GM12874 (cell line): ENCODE data around the gene EIF2S1.

Experiments used
- TF ChIP-seq, protein P1 (sequence below): IDR thresholded peaks from 2 replicates; pipeline ENCODE4 v1.5.1; 2011; ENCODE audit warnings: low read depth, mild to moderate bottlenecking, control low read depth, low read length, moderate library complexity; ENCODE audit not compliant: insufficient read depth

EIF2S1 gene

DNA sequence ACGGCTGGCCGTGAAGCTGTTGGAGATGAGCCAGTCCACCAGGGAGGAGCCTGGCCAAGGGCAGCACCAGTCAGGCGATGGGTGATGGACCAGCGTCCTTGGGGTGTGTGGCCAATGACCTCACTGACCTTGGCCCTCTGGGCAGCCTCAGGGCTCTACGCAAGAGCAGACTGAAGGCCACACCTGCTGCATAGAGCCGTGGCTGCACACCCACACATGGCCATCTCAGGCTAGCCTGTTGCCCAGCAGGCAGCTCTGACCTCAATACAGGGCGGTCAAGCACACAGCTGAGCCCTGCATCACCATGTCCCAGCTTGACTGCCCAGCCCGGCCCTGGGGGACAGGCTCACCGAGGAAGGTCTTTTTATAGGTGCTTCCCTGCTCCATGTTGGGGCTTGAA, 32.7 kb downstream of the EIF2S1 start:
- TF ChIP-seq, protein P1, sequence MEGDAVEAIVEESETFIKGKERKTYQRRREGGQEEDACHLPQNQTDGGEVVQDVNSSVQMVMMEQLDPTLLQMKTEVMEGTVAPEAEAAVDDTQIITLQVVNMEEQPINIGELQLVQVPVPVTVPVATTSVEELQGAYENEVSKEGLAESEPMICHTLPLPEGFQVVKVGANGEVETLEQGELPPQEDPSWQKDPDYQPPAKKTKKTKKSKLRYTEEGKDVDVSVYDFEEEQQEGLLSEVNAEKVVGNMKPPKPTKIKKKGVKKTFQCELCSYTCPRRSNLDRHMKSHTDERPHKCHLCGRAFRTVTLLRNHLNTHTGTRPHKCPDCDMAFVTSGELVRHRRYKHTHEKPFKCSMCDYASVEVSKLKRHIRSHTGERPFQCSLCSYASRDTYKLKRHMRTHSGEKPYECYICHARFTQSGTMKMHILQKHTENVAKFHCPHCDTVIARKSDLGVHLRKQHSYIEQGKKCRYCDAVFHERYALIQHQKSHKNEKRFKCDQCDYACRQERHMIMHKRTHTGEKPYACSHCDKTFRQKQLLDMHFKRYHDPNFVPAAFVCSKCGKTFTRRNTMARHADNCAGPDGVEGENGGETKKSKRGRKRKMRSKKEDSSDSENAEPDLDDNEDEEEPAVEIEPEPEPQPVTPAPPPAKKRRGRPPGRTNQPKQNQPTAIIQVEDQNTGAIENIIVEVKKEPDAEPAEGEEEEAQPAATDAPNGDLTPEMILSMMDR = no peak

DNA sequence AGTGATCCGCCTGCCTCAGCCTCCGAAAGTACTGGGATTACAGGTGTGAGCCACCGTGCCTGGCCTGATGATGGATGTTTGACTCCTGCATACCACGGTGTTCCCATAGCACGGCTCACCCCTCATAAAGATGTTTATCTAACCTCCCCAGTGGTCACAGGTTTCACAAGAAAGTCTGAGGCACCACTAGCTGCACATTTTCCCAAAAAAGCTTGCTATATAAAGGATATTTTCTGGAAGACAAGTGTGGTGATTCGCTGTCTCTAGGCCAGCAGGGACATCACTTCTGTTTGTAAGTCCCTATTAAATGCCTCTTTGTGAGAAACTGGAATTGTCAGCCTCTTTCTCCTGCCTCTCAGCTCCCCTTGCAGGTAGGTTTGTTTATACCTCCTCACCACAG, 33.6 kb downstream of the EIF2S1 start:
- TF ChIP-seq, protein P1 = no peak

DNA sequence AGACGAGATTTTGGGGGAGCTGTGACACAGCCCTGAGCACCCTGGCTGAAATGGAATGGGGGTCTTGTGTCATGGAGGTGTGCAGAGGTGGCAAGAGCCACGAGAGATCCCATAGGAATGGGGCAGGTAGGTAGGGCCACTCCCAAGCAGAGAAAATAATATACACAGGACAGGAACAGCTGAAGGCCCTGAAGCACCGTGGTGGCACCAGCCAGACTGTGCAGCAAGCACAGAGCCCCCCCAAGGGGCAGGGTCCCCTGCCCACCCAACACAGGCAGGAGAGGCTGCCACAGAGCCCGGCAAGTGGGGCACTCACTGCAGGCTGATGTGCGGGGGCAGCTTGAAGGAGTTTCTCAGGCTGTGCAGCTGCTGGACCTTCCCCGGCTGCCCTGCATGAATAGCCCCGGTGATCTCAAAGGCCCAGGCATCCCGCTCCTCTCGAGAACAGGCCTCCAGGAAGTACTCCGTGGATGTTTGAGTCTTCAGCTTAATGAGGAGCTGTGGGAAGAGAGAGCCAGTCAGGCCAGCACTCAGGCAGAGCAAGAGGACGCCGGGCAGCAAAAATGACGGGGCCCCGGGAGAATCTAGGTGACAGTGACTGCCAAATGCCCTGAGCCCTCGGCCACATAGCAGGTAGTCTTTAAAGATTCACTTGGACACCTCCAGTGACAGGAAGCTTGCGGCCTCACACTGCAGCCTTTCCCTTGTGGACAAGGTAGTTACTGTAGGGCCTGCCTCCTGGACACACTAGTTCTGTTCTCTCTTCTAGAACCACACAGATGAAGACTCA, 35.2 kb downstream of the EIF2S1 start:
- TF ChIP-seq, protein P1 = no peak

DNA sequence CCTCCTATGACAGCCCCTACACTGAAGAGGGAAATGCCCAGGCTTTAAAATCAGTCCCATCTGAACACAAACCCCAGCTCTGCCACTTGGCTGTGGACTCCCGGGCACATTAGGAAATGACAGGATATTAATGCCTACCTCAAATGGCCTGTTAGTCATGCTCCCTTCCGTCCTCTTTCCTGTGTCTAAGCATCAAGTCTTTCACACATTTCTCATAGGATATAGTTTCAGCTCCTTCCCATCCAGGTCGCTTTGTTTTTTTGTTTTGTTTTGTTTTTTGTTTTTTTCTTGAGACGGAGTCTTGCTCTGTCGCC, 35.7 kb downstream of the EIF2S1 start:
- TF ChIP-seq, protein P1 = no peak

DNA sequence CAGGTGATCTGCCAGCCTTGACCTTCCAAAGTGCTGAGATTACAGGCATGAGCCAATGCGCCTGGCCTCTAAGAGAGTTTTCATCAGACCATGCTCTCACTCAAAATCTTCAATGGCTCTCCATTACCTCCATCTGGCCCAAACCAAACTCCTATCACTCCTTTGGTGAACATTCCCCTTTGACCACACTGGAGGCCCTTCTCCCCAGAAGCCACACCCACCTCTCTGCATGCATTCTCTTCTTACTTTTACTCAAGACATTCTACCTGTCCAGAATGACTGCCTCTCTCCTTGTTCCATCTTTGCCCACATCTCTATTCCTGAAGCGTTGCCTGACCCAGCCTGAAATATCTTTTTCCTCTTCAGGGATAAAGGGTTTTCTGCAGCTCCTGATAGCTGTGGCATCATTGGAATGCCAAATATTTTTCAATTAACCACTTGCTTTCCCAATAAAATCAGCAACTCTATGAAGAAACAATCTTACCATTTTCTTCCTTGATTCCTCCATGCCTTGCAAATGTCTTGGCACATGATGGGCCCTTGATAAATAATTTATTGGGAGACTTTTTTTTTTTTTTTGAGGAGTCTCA, 36.3 kb downstream of the EIF2S1 start:
- TF ChIP-seq, protein P1 = no peak

DNA sequence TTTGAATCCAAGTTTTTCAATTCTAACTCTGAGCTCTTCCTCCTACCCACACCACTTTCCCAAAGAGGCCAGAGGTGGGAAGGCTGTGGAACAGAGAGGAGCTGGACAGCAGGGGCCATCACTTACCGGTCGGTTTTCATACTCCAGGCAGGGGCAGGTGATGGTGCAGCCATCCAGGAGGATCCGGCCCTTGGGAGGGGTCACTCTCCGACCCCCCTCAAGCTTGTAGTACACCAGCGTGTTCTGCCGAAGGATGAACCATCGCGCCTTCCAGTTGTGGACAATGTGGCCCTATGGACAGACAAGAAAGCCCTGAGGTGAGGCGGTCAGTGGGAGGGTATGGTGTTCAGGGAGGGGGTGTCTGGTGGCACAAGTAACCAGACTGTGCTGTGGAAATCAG, 37.4 kb downstream of the EIF2S1 start:
- TF ChIP-seq, protein P1 = no peak

DNA sequence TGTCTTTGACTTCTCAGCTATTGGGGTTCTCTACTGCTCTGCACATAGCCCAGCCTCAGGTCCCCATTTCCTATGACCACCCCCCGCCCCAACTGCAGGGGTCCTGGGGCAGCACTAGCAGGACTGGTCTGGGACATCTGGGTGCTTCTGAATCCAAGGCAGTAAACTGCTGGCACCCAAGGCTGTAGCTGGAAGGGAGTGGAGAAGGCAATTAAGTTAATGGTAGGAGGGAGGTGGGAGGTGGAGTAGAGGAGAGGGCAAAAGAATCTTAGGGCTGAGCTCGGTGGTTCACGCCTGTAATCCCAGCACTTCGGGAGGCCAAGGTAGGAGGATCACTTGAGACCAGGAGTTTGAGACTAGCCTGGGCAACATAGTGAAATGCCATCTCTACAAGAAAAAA, 40.3 kb downstream of the EIF2S1 start:
- TF ChIP-seq, protein P1 = no peak
